NCI-H1092 (cell line): ENCODE data around the gene SUSD2.
"Not testable (repeated sequence)": the region's sequence is repeated elsewhere in the genome, so short reads cannot be mapped to it uniquely, and the experiment has no call there.

Experiments used
- DNase-seq: peaks from one replicate; lab custom pipeline; 2025; lab: John Stamatoyannopoulos, UW

Gene SUSD2

GRCh38 chr22:24176040-24176439 lies 5.2 kb upstream of the SUSD2 start:
- no peak for DNase-seq

- no peak for DNase-seq
These were observed 4.7 kb upstream of the SUSD2 start for GRCh38 chr22:24176630-24177029.

- DNase-seq = no peak
These were observed 4.2 kb upstream of the SUSD2 start for GRCh38 chr22:24177045-24177444.

GRCh38 chr22:24177456-24177855 lies 3.8 kb upstream of the SUSD2 start:
- DNase-seq = no peak

GRCh38 chr22:24178021-24178431 lies 3.3 kb upstream of the SUSD2 start:
- DNase-seq = no peak

- DNase-seq = peak; percentile 59
These were observed 2.5 kb upstream of the SUSD2 start for GRCh38 chr22:24178502-24179440.

GRCh38 chr22:24179478-24180210 lies 1.6 kb upstream of the SUSD2 start:
- DNase-seq = no peak

- no peak for DNase-seq
These were observed 785 bp upstream of the SUSD2 start for GRCh38 chr22:24180316-24181087.

GRCh38 chr22:24181996-24182899 lies 961 bp downstream of the SUSD2 start:
- DNase-seq = no peak

- DNase-seq = not testable (repeated sequence)
These were observed 1.6 kb downstream of the SUSD2 start for GRCh38 chr22:24182900-24183246.

- DNase-seq = no peak
These were observed 2.2 kb downstream of the SUSD2 start for GRCh38 chr22:24183321-24184031.

GRCh38 chr22:24184057-24184798 lies 2.9 kb downstream of the SUSD2 start:
- DNase-seq = no peak

GRCh38 chr22:24185001-24185500 lies 3.8 kb downstream of the SUSD2 start:
- no peak for DNase-seq

- DNase-seq = no peak
These were observed 4.4 kb downstream of the SUSD2 start for GRCh38 chr22:24185501-24186351.

GRCh38 chr22:24186352-24186740 lies 5.1 kb downstream of the SUSD2 start:
- DNase-seq = no peak

GRCh38 chr22:24186892-24187670 lies 5.8 kb downstream of the SUSD2 start:
- DNase-seq = no peak

GRCh38 chr22:24187731-24188644 lies 6.7 kb downstream of the SUSD2 start:
- DNase-seq = no peak
